ENCODE measurements around the gene CSF2.

CSF2 gene

GRCh38 chr5:132086277-132086794, 12.7 kb downstream of the CSF2 start:
- H2AK5ac ChIP-seq (ENCODE audit: low read length, severe bottlenecking), result peak overlapping the region; percentile 3
- H3K4me2 ChIP-seq (ENCODE audit: low read length, poor library complexity, severe bottlenecking), result no peak overlapping the region
- H2AFZ ChIP-seq (ENCODE audit: low read depth, low read length), result no peak overlapping the region
- H2BK5ac ChIP-seq (ENCODE audit: low read depth, low read length, poor library complexity, severe bottlenecking), result no peak overlapping the region
- WGBS, result 0% methylated on average over 2 of the region's 2 CpGs
- H2BK120ac ChIP-seq (ENCODE audit: low read depth, low read length), result peak overlapping the region; percentile 50
- H3K36me3 ChIP-seq (ENCODE audit: control insufficient read depth in 1 of 2, insufficient read depth in 2 of 2, low read depth in 1 of 2, low read length in 2 of 2), result no peaks in the 10 kb centered on the region
- peak overlapping the region; percentile 13 for H3K27ac ChIP-seq (ENCODE audit: low read length, poor library complexity, severe bottlenecking)
- H3K9me3 ChIP-seq (ENCODE audit: control insufficient read depth, low read length), result no peaks in the 10 kb centered on the region
- H3K4ac ChIP-seq (ENCODE audit: low read depth in 1 of 2, low read length in 2 of 2), result no peak overlapping the region
- H4K8ac ChIP-seq (ENCODE audit: low read length), result peak overlapping the region; percentile 83
- peaks cover 18% of the 10 kb centered on the region for H3K4me1 ChIP-seq (ENCODE audit: control insufficient read depth, insufficient read depth, low read depth, low read length)
- H3K79me1 ChIP-seq (replicated peaks; ENCODE audit: low read length, poor library complexity, severe bottlenecking), result no peaks in the 10 kb centered on the region
- no peak overlapping the region for H3K4me3 ChIP-seq (ENCODE audit: insufficient read depth in 1 of 2, low read depth in 1 of 2, low read length in 2 of 2)
- peak overlapping the region; percentile 69 to 96 for H2BK12ac ChIP-seq (ENCODE audit: low read length in 2 of 2)
- no peak overlapping the region for H3K23ac ChIP-seq (ENCODE audit: low read length in 2 of 2)
- H4K91ac ChIP-seq (ENCODE audit: low read length), result peak overlapping the region; percentile 81
- peak; percentile 88 for DNase-seq
- no peaks in the 10 kb centered on the region for H3K27me3 ChIP-seq (ENCODE audit: control insufficient read depth in 1 of 2, insufficient read depth in 1 of 2, low read length in 2 of 2)
- peak overlapping the region; percentile 15 for H2BK15ac ChIP-seq (ENCODE audit: low read depth, poor library complexity, severe bottlenecking)
- no peak overlapping the region for H3K14ac ChIP-seq (ENCODE audit: low read length in 2 of 2)
- peak overlapping the region; percentile 34 for H3K9ac ChIP-seq (ENCODE audit: low read length)
- H3K18ac ChIP-seq (ENCODE audit: low read depth in 1 of 2, low read length in 2 of 2), result peak overlapping the region; percentile 58 to 78

DNA sequence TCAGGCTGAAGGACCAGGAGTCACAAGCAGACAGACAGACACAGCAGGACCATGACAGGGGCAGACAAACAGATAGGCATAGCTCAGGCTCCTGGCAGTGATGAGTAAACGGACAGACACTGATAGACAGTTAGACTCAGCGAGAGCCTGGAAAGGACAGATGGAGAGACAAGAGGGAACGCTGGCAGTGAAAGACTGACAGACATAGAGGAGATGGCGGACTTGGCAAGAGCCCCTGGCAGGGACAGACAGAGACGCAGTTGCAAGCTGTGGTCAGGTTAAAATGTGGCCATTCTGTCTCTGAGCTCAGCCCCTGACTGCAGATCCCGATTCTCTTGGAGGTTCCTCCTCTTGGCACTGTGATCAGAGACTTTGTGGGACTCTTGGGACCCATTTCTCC, 13.6 kb downstream of the CSF2 start:
- Histone ChIP-seq H3K14ac (ENCODE audit: low read length in 2 of 2) (no peak overlapping the region), H4K91ac (ENCODE audit: low read length) (peak overlapping the region; percentile 81), H3K9ac (ENCODE audit: low read length) (no peak overlapping the region), H2AFZ (ENCODE audit: low read depth, low read length) (no peak overlapping the region), H4K8ac (ENCODE audit: low read length) (peak overlapping the region; percentile 52), H2AK5ac (ENCODE audit: low read length, severe bottlenecking) (peak overlapping the region; percentile 49), H2BK12ac (ENCODE audit: low read length in 2 of 2) (peak overlapping the region; percentile 18 to 69), H3K4me1 (ENCODE audit: control insufficient read depth, insufficient read depth, low read depth, low read length) (peaks cover 18% of the 10 kb centered on the region), H2BK120ac (ENCODE audit: low read depth, low read length) (no peak overlapping the region), H2BK5ac (ENCODE audit: low read depth, low read length, poor library complexity, severe bottlenecking) (no peak overlapping the region), H3K27me3 (ENCODE audit: control insufficient read depth in 1 of 2, insufficient read depth in 1 of 2, low read length in 2 of 2) (no peaks in the 10 kb centered on the region), H3K27ac (ENCODE audit: low read length, poor library complexity, severe bottlenecking) (no peak overlapping the region), H3K4ac (ENCODE audit: low read depth in 1 of 2, low read length in 2 of 2) (peak overlapping the region in 1 of 2 experiments; percentile 52), H3K18ac (ENCODE audit: low read depth in 1 of 2, low read length in 2 of 2) (peak overlapping the region; percentile 75 to 77), H3K79me1 (replicated peaks; ENCODE audit: low read length, poor library complexity, severe bottlenecking) (no peaks in the 10 kb centered on the region), H3K36me3 (ENCODE audit: control insufficient read depth in 1 of 2, insufficient read depth in 2 of 2, low read depth in 1 of 2, low read length in 2 of 2) (no peaks in the 10 kb centered on the region), H3K23ac (ENCODE audit: low read length in 2 of 2) (no peak overlapping the region), H3K9me3 (ENCODE audit: control insufficient read depth, low read length) (no peaks in the 10 kb centered on the region), H3K4me3 (ENCODE audit: insufficient read depth in 1 of 2, low read depth in 1 of 2, low read length in 2 of 2) (no peak overlapping the region), H2BK15ac (ENCODE audit: low read depth, poor library complexity, severe bottlenecking) (no peak overlapping the region), H3K4me2 (ENCODE audit: low read length, poor library complexity, severe bottlenecking) (no peak overlapping the region)
- no peak for DNase-seq
- 96% methylated on average over 6 of the region's 6 CpGs for WGBS

DNA sequence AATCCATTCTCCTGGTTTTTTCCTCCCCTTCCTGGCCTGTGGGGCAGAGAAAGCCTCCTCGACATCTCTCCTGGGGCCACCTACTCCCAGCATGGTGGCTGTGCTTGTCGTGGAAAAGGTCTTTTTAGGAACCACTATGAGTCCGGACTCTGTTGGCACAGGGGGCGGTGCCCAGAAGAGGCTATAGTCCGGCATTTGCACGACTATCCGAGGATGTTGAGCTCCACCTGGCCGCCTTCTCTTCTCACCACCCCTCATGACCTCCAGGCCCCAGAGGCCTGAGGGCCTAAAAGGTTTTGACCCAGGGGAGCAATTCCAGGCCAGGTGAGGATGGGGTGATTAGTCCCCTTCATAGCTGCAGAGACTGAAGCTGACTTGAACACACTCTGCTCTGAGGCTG, 14.1 kb downstream of the CSF2 start:
- no peaks in the 10 kb centered on the region for H3K79me1 ChIP-seq (replicated peaks; ENCODE audit: low read length, poor library complexity, severe bottlenecking)
- WGBS, result 80% methylated on average over 3 of the region's 8 CpGs
- DNase-seq, result no peak
- H3K4me2 ChIP-seq (ENCODE audit: low read length, poor library complexity, severe bottlenecking), result no peak overlapping the region
- H4K8ac ChIP-seq (ENCODE audit: low read length), result no peak overlapping the region
- peak overlapping the region; percentile 49 for H2AK5ac ChIP-seq (ENCODE audit: low read length, severe bottlenecking)
- peak overlapping the region in 1 of 2 experiments; percentile 69 for H2BK12ac ChIP-seq (ENCODE audit: low read length in 2 of 2)
- no peak overlapping the region for H2BK5ac ChIP-seq (ENCODE audit: low read depth, low read length, poor library complexity, severe bottlenecking)
- H3K27ac ChIP-seq (ENCODE audit: low read length, poor library complexity, severe bottlenecking), result no peak overlapping the region
- H3K18ac ChIP-seq (ENCODE audit: low read depth in 1 of 2, low read length in 2 of 2), result no peak overlapping the region
- no peaks in the 10 kb centered on the region for H3K36me3 ChIP-seq (ENCODE audit: control insufficient read depth in 1 of 2, insufficient read depth in 2 of 2, low read depth in 1 of 2, low read length in 2 of 2)
- H3K14ac ChIP-seq (ENCODE audit: low read length in 2 of 2), result peak overlapping the region in 1 of 2 experiments; percentile 38
- H3K9ac ChIP-seq (ENCODE audit: low read length), result no peak overlapping the region
- peaks cover 18% of the 10 kb centered on the region for H3K4me1 ChIP-seq (ENCODE audit: control insufficient read depth, insufficient read depth, low read depth, low read length)
- no peaks in the 10 kb centered on the region for H3K27me3 ChIP-seq (ENCODE audit: control insufficient read depth in 1 of 2, insufficient read depth in 1 of 2, low read length in 2 of 2)
- H2BK15ac ChIP-seq (ENCODE audit: low read depth, poor library complexity, severe bottlenecking), result no peak overlapping the region
- H2BK120ac ChIP-seq (ENCODE audit: low read depth, low read length), result no peak overlapping the region
- H2AFZ ChIP-seq (ENCODE audit: low read depth, low read length), result no peak overlapping the region
- no peak overlapping the region for H3K23ac ChIP-seq (ENCODE audit: low read length in 2 of 2)
- peak overlapping the region; percentile 1 for H4K91ac ChIP-seq (ENCODE audit: low read length)
- H3K4ac ChIP-seq (ENCODE audit: low read depth in 1 of 2, low read length in 2 of 2), result no peak overlapping the region
- H3K4me3 ChIP-seq (ENCODE audit: insufficient read depth in 1 of 2, low read depth in 1 of 2, low read length in 2 of 2), result no peak overlapping the region
- H3K9me3 ChIP-seq (ENCODE audit: control insufficient read depth, low read length), result no peaks in the 10 kb centered on the region

- Histone ChIP-seq H3K4me3 (ENCODE audit: insufficient read depth in 1 of 2, low read depth in 1 of 2, low read length in 2 of 2) (no peak overlapping the region), H3K9me3 (ENCODE audit: control insufficient read depth, low read length) (no peaks in the 10 kb centered on the region), H2BK5ac (ENCODE audit: low read depth, low read length, poor library complexity, severe bottlenecking) (no peak overlapping the region), H3K36me3 (ENCODE audit: control insufficient read depth in 1 of 2, insufficient read depth in 2 of 2, low read depth in 1 of 2, low read length in 2 of 2) (no peaks in the 10 kb centered on the region), H2AFZ (ENCODE audit: low read depth, low read length) (no peak overlapping the region), H2BK120ac (ENCODE audit: low read depth, low read length) (no peak overlapping the region), H2BK15ac (ENCODE audit: low read depth, poor library complexity, severe bottlenecking) (no peak overlapping the region), H4K91ac (ENCODE audit: low read length) (no peak overlapping the region), H3K18ac (ENCODE audit: low read depth in 1 of 2, low read length in 2 of 2) (no peak overlapping the region), H3K23ac (ENCODE audit: low read length in 2 of 2) (no peak overlapping the region), H3K14ac (ENCODE audit: low read length in 2 of 2) (no peak overlapping the region), H4K8ac (ENCODE audit: low read length) (no peak overlapping the region), H2BK12ac (ENCODE audit: low read length in 2 of 2) (no peak overlapping the region), H3K27me3 (ENCODE audit: control insufficient read depth in 1 of 2, insufficient read depth in 1 of 2, low read length in 2 of 2) (no peaks in the 10 kb centered on the region), H3K27ac (ENCODE audit: low read length, poor library complexity, severe bottlenecking) (no peak overlapping the region), H3K4ac (ENCODE audit: low read depth in 1 of 2, low read length in 2 of 2) (no peak overlapping the region), H3K79me1 (replicated peaks; ENCODE audit: low read length, poor library complexity, severe bottlenecking) (no peaks in the 10 kb centered on the region), H3K4me2 (ENCODE audit: low read length, poor library complexity, severe bottlenecking) (no peak overlapping the region), H3K9ac (ENCODE audit: low read length) (no peak overlapping the region), H2AK5ac (ENCODE audit: low read length, severe bottlenecking) (no peak overlapping the region), H3K4me1 (ENCODE audit: control insufficient read depth, insufficient read depth, low read depth, low read length) (peaks cover 20% of the 10 kb centered on the region)
- no peak for DNase-seq
- WGBS, result no CpG with 5 or more reads among the region's 1 CpG
Measured at GRCh38 chr5:132089363-132089762, 15.8 kb downstream of the CSF2 start.
